Aorta (tissue), 5 donors: ENCODE data around the gene NTPCR. TPM values are rescaled to one million over a fixed set of nuclear protein-coding genes. Genes with fewer than 3 reads are reported as not detected.
A peak's percentile ranks its signal among the peaks of the same experiment; 100 is the strongest.

ENCODE experiments used
- ATAC-seq: fragments of 200-7000 bp; cut with Tn5 transposase; one replicate; pipeline ENCODE4 v1.9.1; 2022; ENCODE audit warnings: moderate library complexity; ENCODE audit not compliant: low FRiP score
- DNase-seq, 2 donors: peaks; one replicate each; pipeline ENCODE4 v3.0.0-alpha.2; 2020
- H3K27ac ChIP-seq, 2 donors: one replicate each; pipeline ENCODE4 v1.5.1; 2013; ENCODE audit warnings: low read length in 2 of 2, mild to moderate bottlenecking in 2 of 2, moderate library complexity in 2 of 2, control low read depth in 1 of 2, inconsistent platforms in 1 of 2, low read depth in 1 of 2
- H3K27me3 ChIP-seq, 2 donors: one replicate each; pipeline ENCODE4 v1.6.1; 2013; ENCODE audit warnings: control low read depth in 1 of 2, low read length in 1 of 2, mild to moderate bottlenecking in 1 of 2, moderate library complexity in 1 of 2; ENCODE audit not compliant: insufficient read depth in 2 of 2, control insufficient read depth in 1 of 2
- H3K36me3 ChIP-seq, 2 donors: one replicate each; pipeline ENCODE4 v1.6.1; 2013; ENCODE audit warnings: control low read depth in 1 of 2, low read length in 1 of 2, mild to moderate bottlenecking in 1 of 2; ENCODE audit not compliant: insufficient read depth in 2 of 2, control insufficient read depth in 1 of 2
- H3K4me1 ChIP-seq, 2 donors: one replicate each; pipeline ENCODE4 v1.6.1; 2013; ENCODE audit warnings: low read length in 2 of 2, control low read depth in 1 of 2, mild to moderate bottlenecking in 1 of 2, moderate library complexity in 1 of 2; ENCODE audit not compliant: insufficient read depth in 2 of 2, control insufficient read depth in 1 of 2
- H3K4me3 ChIP-seq, 2 donors: one replicate each; pipeline ENCODE4 v1.5.1; 2013; ENCODE audit warnings: low read length in 2 of 2, control low read depth in 1 of 2, mild to moderate bottlenecking in 1 of 2
- H3K9me3 ChIP-seq: one replicate; pipeline ENCODE4 v1.6.1; 2013; ENCODE audit warnings: mild to moderate bottlenecking, low read length; ENCODE audit not compliant: control insufficient read depth
- WGBS, 2 donors: extraction: QIAGEN DNeasy Blood & Tissue Kit; methylation state at CpG; one replicate each; pipeline ENCODE4 v1.1.7; 2013; 5-methylcytosine and 5-hydroxymethylcytosine counted together
- intact Hi-C, 2 donors: fragments of 100-400 bp; cut with DNase I; formaldehyde crosslinking; loops; one replicate each; pipeline versions ENCODE4 v1.14.2 to v1.15.0; 2022
- polyA plus RNA-seq, 2 donors: library from polyadenylated mRNA; stranded (reverse); fragments of 200-250 nt; gene quantifications; one replicate each; pipeline ENCODE4 v1.2.3, GENCODE V29; 2013
- total RNA-seq, 2 donors: library from RNA; stranded (reverse); fragmentation: NEBNext Ultra II Directional; extraction: Animal tissue kit (Norgen Biotek cat#: 25700); gene quantifications; one replicate each; pipeline ENCODE4 v1.2.1, GENCODE V29; 2021
- donor health status: healthy with polysubstance abuse.
- donor health status: Bipolar disorder and iron deficiency.
- donor health status: DM: no; HTN: no; CAD: no.
- donor health status: DM: no; HTN: no; CAD: no.
- donor health status: DM: yes; HTN: yes; CAD: no.

Gene NTPCR
- total and polyA plus RNA-seq, 4 donors, result 21.3 to 62.0 (median 31.3) TPM

- WGBS, 2 donors, result 84 to 87% methylated on average over 6 of the region's 6 CpGs
Measured at GRCh38 chr1:233016798-233017197, 66.4 kb downstream of the NTPCR start.

GRCh38 chr1:233019083-233019482 is 68.7 kb downstream of the NTPCR start:
- Histone ChIP-seq H3K36me3 (peaks cover 0 to 2% of the 10 kb centered on the region in 2 donors), H3K4me1 (no peaks in the 10 kb centered on the region), H3K27ac (no peak overlapping the region), H3K27me3 (no peaks in the 10 kb centered on the region), H3K4me3 (no peak overlapping the region), H3K9me3 (no peaks in the 10 kb centered on the region)
- ATAC-seq (no peak), DNase-seq (no peak)
- 95 to 97% methylated on average over 3 of the region's 3 CpGs for WGBS, 2 donors
- intact Hi-C loops, result no loop called here

More at GRCh38 chr1:233016798-233017197, 66.4 kb downstream of the NTPCR start:
- Histone ChIP-seq H3K27ac (no peak overlapping the region), H3K9me3 (no peaks in the 10 kb centered on the region), H3K4me1 (no peaks in the 10 kb centered on the region), H3K27me3 (no peaks in the 10 kb centered on the region), H3K4me3 (no peak overlapping the region), H3K36me3 (peaks cover 0 to 5% of the 10 kb centered on the region in 2 donors)
- ATAC-seq (no peak), DNase-seq (no peak)
- intact Hi-C loops, result no loop called here

DNA sequence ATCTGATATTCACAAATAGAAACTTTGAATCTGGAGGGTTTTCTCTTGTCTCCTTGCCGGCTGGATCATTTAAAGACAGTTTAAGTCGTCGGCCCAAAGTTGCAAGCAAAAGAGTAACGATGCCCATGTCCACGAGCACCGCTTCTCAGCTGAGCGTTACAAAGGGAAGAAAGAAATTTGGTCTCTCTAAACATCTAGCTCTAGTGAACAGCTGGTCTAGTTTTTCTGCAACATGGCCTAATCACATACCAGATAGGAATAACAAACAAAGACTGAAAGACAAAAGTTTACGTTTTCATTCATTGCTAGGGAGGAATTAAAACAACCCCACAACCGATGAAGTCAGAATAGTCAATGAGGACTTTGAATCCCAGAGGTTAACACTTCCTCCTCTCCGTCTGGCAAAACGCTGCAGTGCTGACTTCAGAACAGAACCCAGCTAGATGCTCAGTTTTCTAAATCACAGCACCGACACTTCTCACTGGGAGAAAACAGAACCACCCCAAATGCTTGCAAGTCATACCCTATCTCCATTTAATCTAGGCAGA is 69.4 kb downstream of the NTPCR start:
- WGBS, 2 donors, result 78 to 81% methylated on average over 12 of the region's 12 CpGs

DNA sequence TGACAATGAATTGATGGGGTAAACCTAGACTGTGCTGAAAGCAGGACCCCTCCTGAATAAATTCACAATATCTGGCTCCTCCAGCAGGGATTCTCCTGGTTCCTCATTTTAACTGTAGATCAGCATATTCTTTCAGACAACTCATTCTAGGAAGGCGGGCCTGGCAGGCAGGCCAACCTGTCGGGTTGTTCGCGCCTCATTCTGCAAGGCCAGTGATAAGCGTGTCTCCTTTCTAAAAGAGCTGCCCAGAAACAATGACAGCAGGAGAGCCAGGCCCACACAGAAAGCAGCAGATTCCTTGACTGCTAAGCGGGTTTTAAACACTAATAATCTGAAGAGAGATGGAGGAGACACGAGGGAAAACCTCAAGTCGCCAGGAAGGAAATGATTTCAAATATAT is 70.0 kb downstream of the NTPCR start:
- Histone ChIP-seq H3K4me1 (no peaks in the 10 kb centered on the region), H3K36me3 (no peaks in the 10 kb centered on the region), H3K27me3 (no peaks in the 10 kb centered on the region), H3K4me3 (no peak overlapping the region), H3K9me3 (no peaks in the 10 kb centered on the region), H3K27ac (no peak overlapping the region)
- ATAC-seq, result peak; percentile 20
- intact Hi-C loops, result no loop called here
- no peak for DNase-seq
- 52 to 67% methylated on average over 8 of the region's 8 CpGs for WGBS, 2 donors

More for the DNA sequence above, 69.4 kb downstream of the NTPCR start:
- Histone ChIP-seq H3K27ac (no peak overlapping the region), H3K36me3 (no peaks in the 10 kb centered on the region), H3K4me3 (no peak overlapping the region), H3K27me3 (no peaks in the 10 kb centered on the region), H3K9me3 (no peaks in the 10 kb centered on the region), H3K4me1 (no peaks in the 10 kb centered on the region)
- DNase-seq (no peak), ATAC-seq (no peak)
- intact Hi-C loops, result no loop called here

- H3K27ac ChIP-seq, result no peak overlapping the region
- no peaks in the 10 kb centered on the region for H3K4me1 ChIP-seq
- intact Hi-C loops, result no loop called here
- H3K4me3 ChIP-seq, result no peak overlapping the region
- H3K9me3 ChIP-seq, result no peaks in the 10 kb centered on the region
- no peaks in the 10 kb centered on the region for H3K27me3 ChIP-seq
- ATAC-seq (no peak), DNase-seq (no peak)
- WGBS, 2 donors, result 93 to 98% methylated on average over 2 of the region's 2 CpGs
- H3K36me3 ChIP-seq, result no peaks in the 10 kb centered on the region
Measured at GRCh38 chr1:233022246-233022645, 71.8 kb downstream of the NTPCR start.

GRCh38 chr1:233024199-233024598 is 73.8 kb downstream of the NTPCR start:
- ATAC-seq (no peak), DNase-seq (no peak)
- no peaks in the 10 kb centered on the region for H3K36me3 ChIP-seq
- 95 to 96% methylated on average over 9 of the region's 9 CpGs for WGBS, 2 donors
- intact Hi-C loops, result no loop called here
- no peaks in the 10 kb centered on the region for H3K9me3 ChIP-seq
- H3K27me3 ChIP-seq, result no peaks in the 10 kb centered on the region
- no peak overlapping the region for H3K27ac ChIP-seq
- no peaks in the 10 kb centered on the region for H3K4me1 ChIP-seq
- no peak overlapping the region for H3K4me3 ChIP-seq

DNA sequence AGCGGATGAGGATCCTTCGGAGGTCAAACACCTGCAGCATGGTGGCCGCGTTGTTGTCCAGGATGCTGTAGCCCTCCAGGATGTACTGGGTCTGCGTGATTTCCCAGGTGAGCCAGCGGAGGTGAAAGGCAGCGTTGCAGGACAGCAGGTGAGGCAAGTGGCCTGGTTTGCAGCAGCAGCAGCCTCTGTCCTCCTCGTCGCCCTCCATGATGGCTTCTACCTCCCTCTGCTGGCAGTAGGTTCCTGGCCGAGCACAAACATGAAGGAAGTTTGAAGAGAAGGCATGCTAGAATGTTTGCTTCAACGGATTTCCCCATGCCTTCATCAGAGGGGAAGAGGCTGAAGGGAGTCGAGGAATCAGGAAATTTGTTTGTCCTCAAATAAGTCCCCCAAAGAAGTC is 74.7 kb downstream of the NTPCR start:
- Histone ChIP-seq H3K9me3 (no peaks in the 10 kb centered on the region), H3K27me3 (no peaks in the 10 kb centered on the region), H3K36me3 (no peaks in the 10 kb centered on the region), H3K4me1 (no peaks in the 10 kb centered on the region), H3K4me3 (no peak overlapping the region), H3K27ac (no peak overlapping the region)
- intact Hi-C loops, result no loop called here
- DNase-seq (no peak), ATAC-seq (no peak)
- WGBS, 2 donors, result 83 to 86% methylated on average over 12 of the region's 12 CpGs

- Histone ChIP-seq H3K27ac (no peak overlapping the region), H3K27me3 (no peaks in the 10 kb centered on the region), H3K9me3 (no peaks in the 10 kb centered on the region), H3K4me1 (no peaks in the 10 kb centered on the region), H3K4me3 (no peak overlapping the region), H3K36me3 (no peaks in the 10 kb centered on the region)
- no peak for DNase-seq
- intact Hi-C loops, result no loop called here
- no peak for ATAC-seq
- WGBS, 2 donors, result 78 to 86% methylated on average over 2 of the region's 2 CpGs
Measured at GRCh38 chr1:233025567-233025966, 75.2 kb downstream of the NTPCR start.

GRCh38 chr1:233027046-233027445 is 76.6 kb downstream of the NTPCR start:
- ATAC-seq (no peak), DNase-seq (no peak)
- 45 to 65% methylated on average over 5 of the region's 5 CpGs for WGBS, 2 donors
- H3K9me3 ChIP-seq, result no peaks in the 10 kb centered on the region
- H3K27ac ChIP-seq, result no peak overlapping the region
- no peaks in the 10 kb centered on the region for H3K4me1 ChIP-seq
- intact Hi-C loops, result no loop called here
- no peaks in the 10 kb centered on the region for H3K27me3 ChIP-seq
- no peaks in the 10 kb centered on the region for H3K36me3 ChIP-seq
- H3K4me3 ChIP-seq, result no peak overlapping the region
